ENCODE measurements around the gene WWOX. TPM values are rescaled to one million over a fixed set of nuclear protein-coding genes. Genes with fewer than 3 reads are reported as not detected.

The WWOX gene
- polyA plus RNA-seq, 1 donor from 2014 or later: 25.6 TPM

DNA sequence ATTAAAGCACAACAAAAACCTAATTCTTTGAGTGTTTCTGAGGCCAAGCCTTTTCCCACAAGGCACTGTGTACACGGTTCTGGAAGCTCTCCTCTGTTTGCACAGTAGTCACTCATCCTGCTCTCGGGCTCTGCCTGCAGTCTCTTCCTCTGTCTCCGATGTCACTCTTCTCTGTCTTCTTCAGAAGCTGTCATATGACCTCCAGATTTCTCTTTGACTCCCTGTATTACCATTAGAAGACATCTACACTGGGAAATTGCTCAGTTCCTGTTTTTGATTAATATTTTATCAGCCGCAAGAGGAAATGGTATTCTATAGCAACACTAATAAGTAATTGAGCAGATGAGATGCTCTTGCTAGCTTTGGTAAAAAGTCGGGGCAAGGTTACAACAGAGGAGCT lies 422.9 kb downstream of the WWOX start:
- TF ChIP-seq MXI1 (conservative IDR thresholded peaks at IDR 0.05; ENCODE audit: poor library complexity, severe bottlenecking) (no peak), RAD21 (conservative IDR thresholded peaks at IDR 0.05) (no peak), EZH2 (IDR thresholded peaks at IDR 0.05; ENCODE audit: borderline replicate concordance, insufficient read depth, low read length, poor library complexity, severe bottlenecking) (no peak), SMC3 (conservative IDR thresholded peaks at IDR 0.05; ENCODE audit: poor library complexity) (no peak), EP300 (conservative IDR thresholded peaks at IDR 0.05; ENCODE audit: poor library complexity, severe bottlenecking) (peak; percentile 14), TAF1 (IDR thresholded peaks at IDR 0.05; ENCODE audit: low read depth) (no peak)
- TF ChIP-seq, protein P1, sequence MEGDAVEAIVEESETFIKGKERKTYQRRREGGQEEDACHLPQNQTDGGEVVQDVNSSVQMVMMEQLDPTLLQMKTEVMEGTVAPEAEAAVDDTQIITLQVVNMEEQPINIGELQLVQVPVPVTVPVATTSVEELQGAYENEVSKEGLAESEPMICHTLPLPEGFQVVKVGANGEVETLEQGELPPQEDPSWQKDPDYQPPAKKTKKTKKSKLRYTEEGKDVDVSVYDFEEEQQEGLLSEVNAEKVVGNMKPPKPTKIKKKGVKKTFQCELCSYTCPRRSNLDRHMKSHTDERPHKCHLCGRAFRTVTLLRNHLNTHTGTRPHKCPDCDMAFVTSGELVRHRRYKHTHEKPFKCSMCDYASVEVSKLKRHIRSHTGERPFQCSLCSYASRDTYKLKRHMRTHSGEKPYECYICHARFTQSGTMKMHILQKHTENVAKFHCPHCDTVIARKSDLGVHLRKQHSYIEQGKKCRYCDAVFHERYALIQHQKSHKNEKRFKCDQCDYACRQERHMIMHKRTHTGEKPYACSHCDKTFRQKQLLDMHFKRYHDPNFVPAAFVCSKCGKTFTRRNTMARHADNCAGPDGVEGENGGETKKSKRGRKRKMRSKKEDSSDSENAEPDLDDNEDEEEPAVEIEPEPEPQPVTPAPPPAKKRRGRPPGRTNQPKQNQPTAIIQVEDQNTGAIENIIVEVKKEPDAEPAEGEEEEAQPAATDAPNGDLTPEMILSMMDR (IDR thresholded peaks at IDR 0.05; ENCODE audit: poor library complexity, severe bottlenecking): no peak
- TF ChIP-seq, protein P2, sequence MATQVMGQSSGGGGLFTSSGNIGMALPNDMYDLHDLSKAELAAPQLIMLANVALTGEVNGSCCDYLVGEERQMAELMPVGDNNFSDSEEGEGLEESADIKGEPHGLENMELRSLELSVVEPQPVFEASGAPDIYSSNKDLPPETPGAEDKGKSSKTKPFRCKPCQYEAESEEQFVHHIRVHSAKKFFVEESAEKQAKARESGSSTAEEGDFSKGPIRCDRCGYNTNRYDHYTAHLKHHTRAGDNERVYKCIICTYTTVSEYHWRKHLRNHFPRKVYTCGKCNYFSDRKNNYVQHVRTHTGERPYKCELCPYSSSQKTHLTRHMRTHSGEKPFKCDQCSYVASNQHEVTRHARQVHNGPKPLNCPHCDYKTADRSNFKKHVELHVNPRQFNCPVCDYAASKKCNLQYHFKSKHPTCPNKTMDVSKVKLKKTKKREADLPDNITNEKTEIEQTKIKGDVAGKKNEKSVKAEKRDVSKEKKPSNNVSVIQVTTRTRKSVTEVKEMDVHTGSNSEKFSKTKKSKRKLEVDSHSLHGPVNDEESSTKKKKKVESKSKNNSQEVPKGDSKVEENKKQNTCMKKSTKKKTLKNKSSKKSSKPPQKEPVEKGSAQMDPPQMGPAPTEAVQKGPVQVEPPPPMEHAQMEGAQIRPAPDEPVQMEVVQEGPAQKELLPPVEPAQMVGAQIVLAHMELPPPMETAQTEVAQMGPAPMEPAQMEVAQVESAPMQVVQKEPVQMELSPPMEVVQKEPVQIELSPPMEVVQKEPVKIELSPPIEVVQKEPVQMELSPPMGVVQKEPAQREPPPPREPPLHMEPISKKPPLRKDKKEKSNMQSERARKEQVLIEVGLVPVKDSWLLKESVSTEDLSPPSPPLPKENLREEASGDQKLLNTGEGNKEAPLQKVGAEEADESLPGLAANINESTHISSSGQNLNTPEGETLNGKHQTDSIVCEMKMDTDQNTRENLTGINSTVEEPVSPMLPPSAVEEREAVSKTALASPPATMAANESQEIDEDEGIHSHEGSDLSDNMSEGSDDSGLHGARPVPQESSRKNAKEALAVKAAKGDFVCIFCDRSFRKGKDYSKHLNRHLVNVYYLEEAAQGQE (IDR thresholded peaks at IDR 0.05; ENCODE audit: borderline replicate concordance): no peak
- no peak overlapping the region for H3K9ac ChIP-seq (ENCODE audit: low read length)
- no peaks in the 10 kb centered on the region for H3K9me3 ChIP-seq (ENCODE audit: low read length)
- H3K79me2 ChIP-seq (replicated peaks; ENCODE audit: insufficient read depth, low read length): no peaks in the 10 kb centered on the region
- no peak overlapping the region for H3K4me3 ChIP-seq (ENCODE audit: low read length)
- no peak overlapping the region for H3K27ac ChIP-seq (ENCODE audit: low read length)
- no peaks in the 10 kb centered on the region for H3K27me3 ChIP-seq (ENCODE audit: insufficient read depth, low read depth, low read length)
- H3K4me2 ChIP-seq (ENCODE audit: low read length): no peak overlapping the region
- H3F3A ChIP-seq (ENCODE audit: insufficient read depth, low read length, poor library complexity, severe bottlenecking): no peaks in the 10 kb centered on the region
- no peaks in the 10 kb centered on the region for H3K9me2 ChIP-seq (ENCODE audit: insufficient read depth, low read length)
- H3K36me3 ChIP-seq (ENCODE audit: insufficient read depth, low read length): no peaks in the 10 kb centered on the region
- no peaks in the 10 kb centered on the region for H4K20me1 ChIP-seq (ENCODE audit: insufficient read depth)
- no peak overlapping the region for H2AFZ ChIP-seq (ENCODE audit: low read depth, low read length)

DNA sequence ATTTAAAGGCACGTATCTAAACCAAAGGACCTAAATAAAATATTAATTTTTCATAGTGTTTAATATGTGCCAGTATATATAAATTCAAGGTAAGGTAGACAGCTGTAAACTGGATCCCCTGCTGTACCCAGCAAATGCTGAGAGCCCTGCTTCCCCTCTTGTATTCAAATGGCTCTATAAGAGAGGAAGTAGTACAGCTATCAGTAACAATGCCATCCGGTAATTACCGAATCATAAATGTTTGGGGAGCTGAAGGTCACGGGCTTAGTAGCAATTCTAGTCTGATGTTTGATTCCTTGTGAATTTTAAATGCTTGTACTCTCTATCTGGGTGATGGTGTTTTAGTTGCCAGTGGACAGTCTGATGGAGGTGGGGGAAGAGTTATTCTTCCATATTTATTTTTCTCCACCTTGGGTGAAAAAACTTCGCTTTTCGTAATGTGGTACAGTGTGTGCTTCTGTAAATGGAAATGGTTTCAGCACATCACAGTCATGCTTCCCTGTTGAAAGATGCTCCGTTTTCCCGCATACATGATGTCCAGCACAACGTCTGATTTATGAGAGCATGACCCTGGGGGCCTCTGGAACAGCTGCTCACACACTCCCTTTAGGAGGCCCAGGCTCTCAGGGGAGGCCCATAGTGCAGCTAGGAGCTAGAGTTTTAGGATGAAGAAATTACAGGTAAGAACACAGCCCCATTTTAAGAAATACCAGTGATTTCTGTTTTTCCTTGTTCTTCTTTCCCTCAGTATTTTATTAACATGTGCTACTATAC lies 423.9 kb downstream of the WWOX start:
- TF ChIP-seq, protein P1 (IDR thresholded peaks at IDR 0.05; ENCODE audit: poor library complexity, severe bottlenecking): no peak
- TF ChIP-seq POLR2AphosphoS5 (IDR thresholded peaks at IDR 0.05) (no peak), EZH2 (IDR thresholded peaks at IDR 0.05; ENCODE audit: borderline replicate concordance, insufficient read depth, low read length, poor library complexity, severe bottlenecking) (no peak), EP300 (conservative IDR thresholded peaks at IDR 0.05; ENCODE audit: poor library complexity, severe bottlenecking) (no peak), MXI1 (conservative IDR thresholded peaks at IDR 0.05; ENCODE audit: poor library complexity, severe bottlenecking) (no peak), TAF1 (IDR thresholded peaks at IDR 0.05; ENCODE audit: low read depth) (no peak)
- TF ChIP-seq, protein P2 (IDR thresholded peaks at IDR 0.05; ENCODE audit: borderline replicate concordance): no peak
- no peaks in the 10 kb centered on the region for H3K79me2 ChIP-seq (replicated peaks; ENCODE audit: insufficient read depth, low read length)
- H3F3A ChIP-seq (ENCODE audit: insufficient read depth, low read length, poor library complexity, severe bottlenecking): no peaks in the 10 kb centered on the region
- no peaks in the 10 kb centered on the region for H3K36me3 ChIP-seq (ENCODE audit: insufficient read depth, low read length)
- no peak overlapping the region for H2AFZ ChIP-seq (ENCODE audit: low read depth, low read length)
- no peaks in the 10 kb centered on the region for H3K9me3 ChIP-seq (ENCODE audit: low read length)
- no peak overlapping the region for H3K9ac ChIP-seq (ENCODE audit: low read length)
- H4K20me1 ChIP-seq (ENCODE audit: insufficient read depth): no peaks in the 10 kb centered on the region
- no peaks in the 10 kb centered on the region for H3K27me3 ChIP-seq (ENCODE audit: insufficient read depth, low read depth, low read length)
- H3K4me3 ChIP-seq (ENCODE audit: low read length): no peak overlapping the region
- H3K4me2 ChIP-seq (ENCODE audit: low read length): no peak overlapping the region
- H3K9me2 ChIP-seq (ENCODE audit: insufficient read depth, low read length): no peaks in the 10 kb centered on the region
- no peak overlapping the region for H3K27ac ChIP-seq (ENCODE audit: low read length)

Measured in neural cell (in vitro differentiated cells).